NCI-H748 (cell line): Measurements from ENCODE around the gene SLC40A1.

ENCODE experiments used
- DNase-seq: peaks from one replicate; lab custom pipeline; 2025; ENCODE audit not compliant: unreplicated experiment; lab: John Stamatoyannopoulos, UW

Gene SLC40A1

GRCh38 chr2:189517847-189518535 lies 62.6 kb downstream of the SLC40A1 start:
- no peak for DNase-seq

DNA sequence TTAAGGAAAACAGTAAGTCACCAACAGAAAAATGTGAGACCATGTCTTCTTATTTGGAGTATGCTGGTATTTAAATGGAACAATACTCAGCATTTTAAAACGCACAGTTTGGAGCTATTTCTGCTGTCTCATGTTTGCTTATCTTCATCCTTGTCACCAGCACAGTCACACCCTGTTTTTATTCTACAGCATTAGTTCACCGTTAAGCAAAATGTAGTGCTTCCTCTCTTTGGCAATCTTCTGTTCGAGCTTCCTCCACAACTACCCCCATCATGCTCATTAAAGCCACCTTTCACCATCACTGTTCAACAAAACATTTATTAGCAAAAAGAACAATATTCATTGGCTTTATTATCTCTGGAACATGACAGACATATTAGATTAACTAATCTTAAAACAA lies 64.0 kb downstream of the SLC40A1 start:
- no peak for DNase-seq

DNA sequence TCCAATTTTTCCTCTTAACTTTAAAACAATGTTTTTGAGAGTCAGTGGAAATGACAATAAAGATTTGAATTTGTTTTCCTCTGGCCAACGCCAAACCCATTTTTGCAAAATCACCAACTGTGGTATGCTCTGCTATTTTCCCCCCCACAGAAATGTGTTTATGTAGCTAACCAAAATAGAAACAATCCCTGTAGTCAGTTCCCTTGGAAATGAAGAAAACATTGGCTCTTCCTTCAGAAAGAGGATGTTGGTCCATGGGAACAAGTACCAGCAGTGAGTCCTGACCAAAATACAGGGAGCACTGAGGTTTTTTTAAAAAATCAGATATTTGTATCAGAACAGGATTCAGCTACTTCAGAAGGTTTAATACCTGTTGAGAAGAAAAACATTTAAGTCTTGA lies 65.3 kb downstream of the SLC40A1 start:
- DNase-seq = no peak

DNA sequence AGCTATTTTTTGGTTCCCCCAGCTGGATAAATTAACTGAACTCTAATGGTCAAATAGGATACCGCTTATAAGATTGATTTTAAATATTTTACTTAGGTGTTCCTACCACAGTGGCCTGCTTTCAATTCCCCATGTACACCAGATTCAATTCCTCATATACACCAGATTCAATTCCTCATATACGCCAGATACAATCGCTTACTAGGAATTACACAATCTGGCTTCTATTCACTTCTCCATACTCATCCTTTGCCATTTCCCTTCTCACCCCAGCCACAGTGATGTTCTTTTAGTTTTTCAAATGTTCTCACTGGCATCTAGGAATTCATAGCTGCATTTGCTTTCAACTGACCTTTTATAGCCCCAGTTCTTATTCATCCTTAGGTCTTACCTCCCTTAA lies 66.5 kb downstream of the SLC40A1 start:
- DNase-seq = no peak

DNA sequence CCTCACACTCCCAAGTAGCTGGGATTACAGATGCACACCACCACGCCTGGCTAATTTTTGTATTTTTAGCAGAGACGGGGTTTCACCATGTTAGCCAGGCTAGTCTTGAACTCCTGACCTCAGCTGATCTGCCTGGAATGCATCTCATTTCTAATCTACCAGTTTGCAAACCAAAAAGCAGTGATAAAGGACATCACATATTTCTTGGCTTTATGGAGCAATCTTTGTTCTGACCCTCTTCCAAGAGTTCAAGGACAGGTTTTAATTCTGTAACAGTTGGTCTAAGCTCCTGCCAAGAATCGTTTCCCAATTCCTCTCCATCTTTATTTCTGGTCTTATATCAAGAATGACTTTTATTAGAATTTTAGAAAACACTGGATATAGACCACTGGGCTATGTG lies 67.7 kb downstream of the SLC40A1 start:
- DNase-seq = no peak

DNA sequence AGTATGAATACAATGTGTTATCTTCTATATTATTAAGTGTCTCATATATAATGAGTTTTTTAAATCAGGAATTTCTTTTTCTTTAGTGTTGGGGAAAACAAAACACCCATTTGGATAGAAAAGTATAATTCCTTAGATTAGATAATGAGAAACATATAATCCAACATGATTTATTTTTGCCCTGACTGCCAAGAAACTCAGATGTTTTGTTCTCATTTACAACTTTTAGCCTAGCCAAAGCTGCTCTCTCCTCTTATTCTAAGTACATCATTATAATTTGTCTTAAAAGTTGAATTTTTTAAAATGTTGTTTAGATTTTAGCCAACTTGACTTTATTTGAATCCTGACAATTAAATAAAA lies 68.6 kb downstream of the SLC40A1 start:
- no peak for DNase-seq

DNA sequence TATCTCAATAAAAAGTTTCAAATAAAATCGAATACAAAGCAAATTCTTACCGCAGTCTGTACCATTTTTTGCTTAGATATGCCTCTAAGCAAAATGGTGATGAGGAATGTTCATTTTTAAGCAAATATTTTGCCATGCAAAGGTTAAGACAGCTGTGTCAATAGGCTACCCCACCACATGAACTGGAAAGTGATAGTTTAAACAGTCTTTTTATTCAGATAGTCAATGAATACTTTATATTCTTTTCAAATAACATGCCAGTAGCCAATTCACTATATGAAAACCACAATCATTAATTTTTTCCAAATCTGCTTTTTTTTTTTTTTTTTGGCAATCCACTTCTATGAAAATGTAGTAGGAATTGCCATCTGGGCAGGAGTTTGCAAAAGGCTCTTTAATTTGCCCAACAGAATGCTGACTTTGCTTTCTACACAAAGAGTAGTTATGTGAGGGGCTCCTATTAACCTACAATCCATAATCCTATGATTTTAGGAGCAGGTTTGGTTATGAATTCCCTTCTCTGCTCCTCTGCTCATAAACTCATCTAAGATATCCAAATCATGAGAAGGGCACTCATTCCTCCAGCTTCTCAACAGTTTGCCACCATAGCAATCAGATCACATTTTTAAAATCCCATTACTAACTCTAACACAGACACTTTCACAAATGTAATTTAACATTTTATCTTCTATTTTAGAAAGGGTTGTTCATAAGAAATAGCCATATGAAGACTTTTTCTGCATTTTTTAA lies 69.2 kb downstream of the SLC40A1 start:
- DNase-seq = no peak
